ENCODE results near the gene POLR3B. TPM values are rescaled to one million over a fixed set of nuclear protein-coding genes. Genes with fewer than 3 reads are reported as not detected.

POLR3B gene
- total RNA-seq, 2 experiments from 2014 or later = 14.7 to 17.6 TPM

DNA sequence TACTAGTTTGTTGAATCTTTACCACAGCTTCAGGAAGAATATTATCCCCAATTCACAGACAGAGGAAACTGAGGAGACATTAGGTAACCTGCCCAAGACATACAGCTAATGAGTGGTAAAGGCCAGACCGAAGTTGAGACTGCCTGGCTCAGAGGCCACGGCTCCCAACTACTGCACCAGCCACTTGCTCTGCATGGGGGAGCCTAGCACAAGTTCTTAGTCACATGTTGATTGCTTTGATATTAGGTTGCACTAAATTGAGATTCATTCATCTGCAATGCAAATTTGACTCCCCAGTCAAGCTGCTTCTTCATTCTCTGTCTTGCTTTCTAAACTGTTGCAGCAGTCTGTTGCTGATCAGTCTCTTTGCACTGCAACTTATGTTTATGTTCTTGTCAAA, 25.9 kb upstream of the POLR3B start:
- no peak for DNase-seq (ENCODE audit: low spot score)
- intact Hi-C loops (cut with micrococcal nuclease; ENCODE audit: unreplicated experiment) = no loop called here
- no peak overlapping the region for H3K27ac ChIP-seq (ENCODE audit: low read depth, low read length, poor library complexity, severe bottlenecking)
- peak overlapping the region; percentile 17; the same call in 1 of the 2 replicates for H2AFZ ChIP-seq (ENCODE audit: low read length)
- BruUV-seq (replicated peaks) = no TSS peak
- ChIA-PET CTCF (ENCODE audit: unreplicated experiment) (no interaction called here), POLR2A (interaction anchor here (0.6 to 1.6 kb wide), 2 partner anchors 9 to 14 kb away, joined by 3 to 5 read pairs; no protein-coding TSS in a partner anchor)
- H3K9me3 ChIP-seq (ENCODE audit: low read length) = no peaks in the 10 kb centered on the region
- H3K9me2 ChIP-seq (ENCODE audit: insufficient read depth, low read length) = no peaks in the 10 kb centered on the region
- TF ChIP-seq, protein P1, sequence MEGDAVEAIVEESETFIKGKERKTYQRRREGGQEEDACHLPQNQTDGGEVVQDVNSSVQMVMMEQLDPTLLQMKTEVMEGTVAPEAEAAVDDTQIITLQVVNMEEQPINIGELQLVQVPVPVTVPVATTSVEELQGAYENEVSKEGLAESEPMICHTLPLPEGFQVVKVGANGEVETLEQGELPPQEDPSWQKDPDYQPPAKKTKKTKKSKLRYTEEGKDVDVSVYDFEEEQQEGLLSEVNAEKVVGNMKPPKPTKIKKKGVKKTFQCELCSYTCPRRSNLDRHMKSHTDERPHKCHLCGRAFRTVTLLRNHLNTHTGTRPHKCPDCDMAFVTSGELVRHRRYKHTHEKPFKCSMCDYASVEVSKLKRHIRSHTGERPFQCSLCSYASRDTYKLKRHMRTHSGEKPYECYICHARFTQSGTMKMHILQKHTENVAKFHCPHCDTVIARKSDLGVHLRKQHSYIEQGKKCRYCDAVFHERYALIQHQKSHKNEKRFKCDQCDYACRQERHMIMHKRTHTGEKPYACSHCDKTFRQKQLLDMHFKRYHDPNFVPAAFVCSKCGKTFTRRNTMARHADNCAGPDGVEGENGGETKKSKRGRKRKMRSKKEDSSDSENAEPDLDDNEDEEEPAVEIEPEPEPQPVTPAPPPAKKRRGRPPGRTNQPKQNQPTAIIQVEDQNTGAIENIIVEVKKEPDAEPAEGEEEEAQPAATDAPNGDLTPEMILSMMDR (conservative IDR thresholded peaks at IDR 0.05; ENCODE audit: low read length) = no peak
- TF ChIP-seq EZH2phosphoT487 (IDR thresholded peaks at IDR 0.05; ENCODE audit: borderline replicate concordance, low read depth, low read length) = no peak
- H3K4me1 ChIP-seq (ENCODE audit: insufficient read depth, low read length, poor library complexity, severe bottlenecking) = peaks cover 23% of the 10 kb centered on the region
- H3K4me3 ChIP-seq (ENCODE audit: low read depth, low read length, poor library complexity, severe bottlenecking) = no peak overlapping the region
- no peaks in the 10 kb centered on the region for H3K79me2 ChIP-seq (ENCODE audit: insufficient read depth, low read depth, low read length)
- H3K36me3 ChIP-seq (ENCODE audit: insufficient read depth, low read length) = no peaks in the 10 kb centered on the region
- no peaks in the 10 kb centered on the region for H4K20me1 ChIP-seq (ENCODE audit: insufficient read depth, low read length)
- 0 out of 2 replicates have a peak overlapping the region, but pooled peaks have one; percentile 0 for H3K4me2 ChIP-seq (ENCODE audit: low read length)

GRCh38 chr12:106332536-106332935, 25.0 kb upstream of the POLR3B start:
- Histone ChIP-seq H3K9me3 (ENCODE audit: low read length) (no peaks in the 10 kb centered on the region), H3K36me3 (ENCODE audit: insufficient read depth, low read length) (no peaks in the 10 kb centered on the region), H3K4me2 (ENCODE audit: low read length) (no peak overlapping the region), H2AFZ (ENCODE audit: low read length) (no peak overlapping the region), H3K27ac (ENCODE audit: low read depth, low read length, poor library complexity, severe bottlenecking) (no peak overlapping the region), H3K4me3 (ENCODE audit: low read depth, low read length, poor library complexity, severe bottlenecking) (no peak overlapping the region), H3K4me1 (ENCODE audit: insufficient read depth, low read length, poor library complexity, severe bottlenecking) (peaks cover 14% of the 10 kb centered on the region), H3K79me2 (ENCODE audit: insufficient read depth, low read depth, low read length) (no peaks in the 10 kb centered on the region), H3K9me2 (ENCODE audit: insufficient read depth, low read length) (no peaks in the 10 kb centered on the region), H4K20me1 (ENCODE audit: insufficient read depth, low read length) (no peaks in the 10 kb centered on the region)
- no TSS peak for BruUV-seq (replicated peaks)
- no peak for DNase-seq (ENCODE audit: low spot score)
- no peak for TF ChIP-seq EZH2phosphoT487 (IDR thresholded peaks at IDR 0.05; ENCODE audit: borderline replicate concordance, low read depth, low read length)
- intact Hi-C loops (cut with micrococcal nuclease; ENCODE audit: unreplicated experiment) = no loop called here
- POLR2A ChIA-PET = interaction anchor here (0.6 to 1.7 kb wide), 5 partner anchors 8 to 924 kb away, joined by 3 to 6 read pairs (median 4); no protein-coding TSS in a partner anchor
- CTCF ChIA-PET (ENCODE audit: unreplicated experiment) = no interaction called here

GRCh38 chr12:106333010-106333409, 24.5 kb upstream of the POLR3B start:
- POLR2A ChIA-PET = interaction anchor here (0.6 to 1.7 kb wide), 5 partner anchors 8 to 925 kb away, joined by 3 to 6 read pairs (median 4); no protein-coding TSS in a partner anchor
- H3K27ac ChIP-seq (ENCODE audit: low read depth, low read length, poor library complexity, severe bottlenecking) = no peak overlapping the region
- H3K4me2 ChIP-seq (ENCODE audit: low read length) = no peak overlapping the region
- no peaks in the 10 kb centered on the region for H3K36me3 ChIP-seq (ENCODE audit: insufficient read depth, low read length)
- CTCF ChIA-PET (ENCODE audit: unreplicated experiment) = no interaction called here
- intact Hi-C loops (cut with micrococcal nuclease; ENCODE audit: unreplicated experiment) = no loop called here
- no peaks in the 10 kb centered on the region for H3K79me2 ChIP-seq (ENCODE audit: insufficient read depth, low read depth, low read length)
- H2AFZ ChIP-seq (ENCODE audit: low read length) = no peak overlapping the region
- H3K9me2 ChIP-seq (ENCODE audit: insufficient read depth, low read length) = no peaks in the 10 kb centered on the region
- H3K9me3 ChIP-seq (ENCODE audit: low read length) = no peaks in the 10 kb centered on the region
- TF ChIP-seq, protein P1 (conservative IDR thresholded peaks at IDR 0.05; ENCODE audit: low read length) = no peak
- TF ChIP-seq EZH2phosphoT487 (IDR thresholded peaks at IDR 0.05; ENCODE audit: borderline replicate concordance, low read depth, low read length) = no peak
- no peak overlapping the region for H3K4me3 ChIP-seq (ENCODE audit: low read depth, low read length, poor library complexity, severe bottlenecking)
- no TSS peak for BruUV-seq (replicated peaks)
- peaks cover 13% of the 10 kb centered on the region for H3K4me1 ChIP-seq (ENCODE audit: insufficient read depth, low read length, poor library complexity, severe bottlenecking)
- DNase-seq (ENCODE audit: low spot score) = no peak
- H4K20me1 ChIP-seq (ENCODE audit: insufficient read depth, low read length) = no peaks in the 10 kb centered on the region

Data from OCI-LY7 (cell line).